Endodermal cell (in vitro differentiated cells): ENCODE results near the gene ACOT6. TPM values are rescaled to one million over a fixed set of nuclear protein-coding genes. Genes with fewer than 3 reads are reported as not detected.
"Not testable (repeated sequence)": the region's sequence is repeated elsewhere in the genome, so short reads cannot be mapped to it uniquely, and the experiment has no call there.

Source experiments
- DNase-seq: peaks from one replicate; pipeline ENCODE4 v3.0.0-alpha.2; 2017
- H3K27ac ChIP-seq: 2 replicates; pipeline ENCODE4 v1.5.1; 2013; ENCODE audit warnings: mild to moderate bottlenecking, low read depth, low read length, moderate library complexity
- H3K27me3 ChIP-seq: 2 replicates; pipeline ENCODE4 v1.6.1; 2013; ENCODE audit warnings: mild to moderate bottlenecking, low read length, moderate library complexity; ENCODE audit not compliant: insufficient read depth, control insufficient read depth, poor library complexity, severe bottlenecking
- H3K36me3 ChIP-seq: 2 replicates; pipeline ENCODE4 v1.7.0; 2013; ENCODE audit warnings: mild to moderate bottlenecking, low read length, moderate library complexity; ENCODE audit not compliant: control insufficient read depth, insufficient read depth
- H3K4me1 ChIP-seq: one replicate; pipeline ENCODE4 v1.7.0; 2013; ENCODE audit warnings: low read length; ENCODE audit not compliant: control insufficient read depth, insufficient read depth
- H3K4me3 ChIP-seq: 2 replicates; pipeline ENCODE4 v1.5.1; 2013; ENCODE audit warnings: mild to moderate bottlenecking, low read length, moderate library complexity
- H3K9ac ChIP-seq: 2 replicates; pipeline ENCODE4 v1.6.1; 2013; ENCODE audit warnings: mild to moderate bottlenecking, low read length, moderate library complexity; ENCODE audit not compliant: poor library complexity, severe bottlenecking; ENCODE audit errors: extremely low read depth
- H3K9me3 ChIP-seq: 2 replicates; pipeline ENCODE4 v1.6.1; 2013; ENCODE audit warnings: mild to moderate bottlenecking, low read length, moderate library complexity; ENCODE audit not compliant: control insufficient read depth
- H3K27ac Mint-ChIP-seq: 2 replicates; pipeline ENCODE4 v1.8.0; 2020; ENCODE audit warnings: mixed read lengths
- H3K27me3 Mint-ChIP-seq: 2 replicates; pipeline ENCODE4 v1.8.0; 2021; ENCODE audit warnings: mild to moderate bottlenecking, mixed read lengths; ENCODE audit not compliant: insufficient read depth
- H3K36me3 Mint-ChIP-seq: 2 replicates; pipeline ENCODE4 v1.8.0; 2020; ENCODE audit warnings: low read depth, mixed read lengths
- H3K4me1 Mint-ChIP-seq: 2 replicates; pipeline ENCODE4 v1.8.0; 2020; ENCODE audit warnings: mixed read lengths
- H3K4me3 Mint-ChIP-seq: 2 replicates; pipeline ENCODE4 v1.8.0; 2020; ENCODE audit warnings: mild to moderate bottlenecking, moderate library complexity, mixed read lengths
- H3K9me3 Mint-ChIP-seq: 2 replicates; pipeline ENCODE4 v1.8.0; 2020; ENCODE audit warnings: mild to moderate bottlenecking, mixed read lengths
- WGBS, 2 experiments: methylation state at CpG; one replicate each; pipeline versions ENCODE4 v1.1.5 to v1.1.7; 2013; ENCODE audit warnings: missing lambda C conversion rate in 2 of 2, mixed read lengths in 1 of 2; ENCODE audit not compliant: insufficient coverage in 1 of 2, insufficient read length in 1 of 2; 5-methylcytosine and 5-hydroxymethylcytosine counted together
- total RNA-seq, 2 donors: library from RNA; stranded (reverse); fragmentation: NEBNext Ultra II Directional in 1 of 2; extraction: Animal tissue kit (Norgen Biotek cat#: 25700) in 1 of 2; gene quantifications; 2 replicates in 1 of 2; 3 replicates in 1 of 2; pipeline ENCODE4 v1.2.1, GENCODE V29; 2021
- TF ChIP-seq, protein P1 (sequence below): fragments of 200-600 bp; sonication (generic); conservative IDR thresholded peaks from 2 replicates; pipeline ENCODE4 v1.5.0; 2021; ENCODE audit warnings: antibody characterized with exemption, mild to moderate bottlenecking

The ACOT6 gene
- total RNA-seq, 2 donors from 2014 or later, result not detected

DNA sequence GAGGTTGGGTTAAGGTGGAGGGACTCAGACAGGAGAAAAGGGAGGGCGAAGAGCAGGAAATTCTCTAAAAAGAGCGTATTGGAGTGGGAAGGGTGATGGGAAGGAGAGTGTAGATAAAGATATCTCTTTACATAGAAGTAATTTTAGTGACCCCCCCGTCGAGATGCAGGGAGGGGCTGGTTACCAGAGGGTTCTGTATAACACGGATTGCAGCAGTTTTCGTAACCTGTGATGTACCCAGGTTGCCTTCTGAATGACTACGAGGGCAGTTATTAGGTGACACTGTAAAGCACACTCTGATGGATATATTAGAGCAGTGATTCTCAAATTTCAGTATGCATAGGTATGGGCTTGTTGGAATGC lies 32.9 kb downstream of the ACOT6 start:
- H3K27ac ChIP-seq, result no peak overlapping the region
- WGBS, 2 experiments, result 15 to 18% methylated on average over 7 of the region's 7 CpGs
- H3K36me3 ChIP-seq, result no peaks in the 10 kb centered on the region
- H3K4me3 Mint-ChIP-seq, result peak overlapping the region; percentile 91
- peaks cover 6% of the 10 kb centered on the region for H3K36me3 Mint-ChIP-seq
- DNase-seq, result no peak
- no peaks in the 10 kb centered on the region for H3K27me3 Mint-ChIP-seq
- H3K4me1 Mint-ChIP-seq, result peaks cover 9% of the 10 kb centered on the region
- no peaks in the 10 kb centered on the region for H3K9me3 ChIP-seq
- TF ChIP-seq, protein P1, sequence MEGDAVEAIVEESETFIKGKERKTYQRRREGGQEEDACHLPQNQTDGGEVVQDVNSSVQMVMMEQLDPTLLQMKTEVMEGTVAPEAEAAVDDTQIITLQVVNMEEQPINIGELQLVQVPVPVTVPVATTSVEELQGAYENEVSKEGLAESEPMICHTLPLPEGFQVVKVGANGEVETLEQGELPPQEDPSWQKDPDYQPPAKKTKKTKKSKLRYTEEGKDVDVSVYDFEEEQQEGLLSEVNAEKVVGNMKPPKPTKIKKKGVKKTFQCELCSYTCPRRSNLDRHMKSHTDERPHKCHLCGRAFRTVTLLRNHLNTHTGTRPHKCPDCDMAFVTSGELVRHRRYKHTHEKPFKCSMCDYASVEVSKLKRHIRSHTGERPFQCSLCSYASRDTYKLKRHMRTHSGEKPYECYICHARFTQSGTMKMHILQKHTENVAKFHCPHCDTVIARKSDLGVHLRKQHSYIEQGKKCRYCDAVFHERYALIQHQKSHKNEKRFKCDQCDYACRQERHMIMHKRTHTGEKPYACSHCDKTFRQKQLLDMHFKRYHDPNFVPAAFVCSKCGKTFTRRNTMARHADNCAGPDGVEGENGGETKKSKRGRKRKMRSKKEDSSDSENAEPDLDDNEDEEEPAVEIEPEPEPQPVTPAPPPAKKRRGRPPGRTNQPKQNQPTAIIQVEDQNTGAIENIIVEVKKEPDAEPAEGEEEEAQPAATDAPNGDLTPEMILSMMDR, result no peak
- peak overlapping the region; percentile 57 for H3K9ac ChIP-seq
- no peaks in the 10 kb centered on the region for H3K4me1 ChIP-seq
- peak overlapping the region; percentile 93 for H3K4me3 ChIP-seq
- peak overlapping the region; percentile 89 for H3K27ac Mint-ChIP-seq
- no peaks in the 10 kb centered on the region for H3K27me3 ChIP-seq
- no peaks in the 10 kb centered on the region for H3K9me3 Mint-ChIP-seq

DNA sequence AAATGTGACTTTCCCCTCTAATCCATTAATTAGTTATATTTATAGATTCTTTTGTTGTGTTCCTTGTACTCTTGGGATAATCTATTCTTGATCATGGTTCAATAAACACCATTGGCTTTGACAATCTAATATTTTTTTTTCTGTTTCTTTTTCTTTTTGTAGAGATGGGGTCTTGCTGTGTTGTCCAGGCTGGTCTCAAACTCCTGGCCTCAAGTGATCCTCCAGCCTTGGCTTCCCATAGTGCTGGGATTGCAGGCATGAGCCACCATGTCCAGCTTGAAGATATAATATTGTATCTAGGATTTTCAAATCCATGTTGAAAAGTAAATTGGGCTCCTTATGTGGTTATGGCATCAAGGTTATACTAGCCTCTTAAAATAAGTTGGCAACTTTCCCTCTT lies 38.7 kb downstream of the ACOT6 start:
- no peak for DNase-seq
- TF ChIP-seq, protein P1, result no peak
- H3K36me3 Mint-ChIP-seq, result peaks cover 37% of the 10 kb centered on the region
- Histone ChIP-seq H3K9me3 (no peaks in the 10 kb centered on the region), H3K27ac (no peak overlapping the region), H3K4me3 (no peak overlapping the region), H3K27me3 (no peaks in the 10 kb centered on the region), H3K9ac (no peak overlapping the region), H3K4me1 (no peaks in the 10 kb centered on the region), H3K36me3 (peaks cover 31% of the 10 kb centered on the region)
- H3K27me3 Mint-ChIP-seq, result no peaks in the 10 kb centered on the region
- no peak overlapping the region for H3K27ac Mint-ChIP-seq
- no peak overlapping the region for H3K4me3 Mint-ChIP-seq
- H3K9me3 Mint-ChIP-seq, result no peaks in the 10 kb centered on the region
- no peaks in the 10 kb centered on the region for H3K4me1 Mint-ChIP-seq

DNA sequence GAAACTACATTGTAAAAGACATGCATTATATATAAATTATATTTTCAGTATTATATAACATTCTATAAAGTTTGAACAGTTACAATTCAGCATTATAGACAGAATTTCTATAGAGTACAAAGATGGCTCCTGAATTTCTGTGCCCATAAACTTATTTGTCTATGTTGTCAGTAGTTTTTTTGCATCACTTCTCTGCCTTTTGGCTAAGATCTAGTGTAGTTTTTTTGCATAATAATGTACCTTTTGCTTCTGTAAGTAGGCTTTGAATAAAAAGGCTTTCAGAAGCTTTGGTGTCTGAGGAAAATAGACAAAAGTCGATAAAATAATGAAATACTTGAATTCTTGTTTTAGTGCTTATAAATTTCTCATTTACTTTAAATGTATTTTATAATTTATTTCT lies 43.5 kb downstream of the ACOT6 start:
- DNase-seq, result no peak
- H3K27ac Mint-ChIP-seq, result no peak overlapping the region

GRCh38 chr14:73659202-73659601 lies 46.9 kb downstream of the ACOT6 start:
- H3K4me3 Mint-ChIP-seq, DNase-seq, H3K4me1 ChIP-seq, H3K27ac ChIP-seq, H3K4me3 ChIP-seq, H3K27ac Mint-ChIP-seq, H3K9me3 Mint-ChIP-seq, H3K27me3 ChIP-seq, H3K9ac ChIP-seq, H3K27me3 Mint-ChIP-seq: not testable (repeated sequence)
- Mint-ChIP-seq H3K36me3 (peaks cover 37% of the 10 kb centered on the region), H3K4me1 (peaks cover 10% of the 10 kb centered on the region)
- H3K9me3 ChIP-seq, result peaks cover 14% of the 10 kb centered on the region
- 92 to 97% methylated on average over 8 to 11 of the region's 11 CpGs for WGBS, 2 experiments
- H3K36me3 ChIP-seq, result peaks cover 41% of the 10 kb centered on the region

More for the DNA sequence above, 43.5 kb downstream of the ACOT6 start:
- Histone ChIP-seq H3K36me3 (peaks cover 45% of the 10 kb centered on the region), H3K9ac (no peak overlapping the region), H3K27me3 (no peaks in the 10 kb centered on the region), H3K27ac (no peak overlapping the region), H3K4me3 (no peak overlapping the region), H3K9me3 (peaks cover 3% of the 10 kb centered on the region), H3K4me1 (no peaks in the 10 kb centered on the region)
- Mint-ChIP-seq H3K4me3 (no peak overlapping the region), H3K27me3 (no peaks in the 10 kb centered on the region), H3K9me3 (no peaks in the 10 kb centered on the region), H3K36me3 (peaks cover 44% of the 10 kb centered on the region), H3K4me1 (no peaks in the 10 kb centered on the region)
- TF ChIP-seq, protein P1, result no peak
- WGBS, 2 experiments, result 83% methylated on average over 1 of the region's 1 CpG; no CpG with 5 or more reads in 1 of the 2 experiments
